Thyroid gland (tissue), 4 donors: ENCODE measurements around the gene DGKH.

Experiments used
- POLR2A ChIP-seq, 2 donors: fragments of 450-650 bp; IDR thresholded peaks; one replicate each; pipeline ENCODE4 v1.6.1; 2017; ENCODE audit warnings: antibody characterized with exemption in 2 of 2, mild to moderate bottlenecking in 2 of 2, moderate library complexity in 1 of 2
- TF ChIP-seq, protein P1 (sequence below), 6 experiments: fragments of 200-600 bp in 3 of 6; fragments of 450-650 bp in 3 of 6; sonication (generic) in 3 of 6; IDR thresholded peaks; one replicate each; pipeline ENCODE4 v1.5.1; 2016 to 2019; ENCODE audit warnings: antibody characterized with exemption in 6 of 6, mild to moderate bottlenecking in 2 of 6, inconsistent platforms in 1 of 6, moderate library complexity in 1 of 6

- TF ChIP-seq POLR2A (IDR thresholded peaks at IDR 0.05) = no peak
- TF ChIP-seq, protein P1, sequence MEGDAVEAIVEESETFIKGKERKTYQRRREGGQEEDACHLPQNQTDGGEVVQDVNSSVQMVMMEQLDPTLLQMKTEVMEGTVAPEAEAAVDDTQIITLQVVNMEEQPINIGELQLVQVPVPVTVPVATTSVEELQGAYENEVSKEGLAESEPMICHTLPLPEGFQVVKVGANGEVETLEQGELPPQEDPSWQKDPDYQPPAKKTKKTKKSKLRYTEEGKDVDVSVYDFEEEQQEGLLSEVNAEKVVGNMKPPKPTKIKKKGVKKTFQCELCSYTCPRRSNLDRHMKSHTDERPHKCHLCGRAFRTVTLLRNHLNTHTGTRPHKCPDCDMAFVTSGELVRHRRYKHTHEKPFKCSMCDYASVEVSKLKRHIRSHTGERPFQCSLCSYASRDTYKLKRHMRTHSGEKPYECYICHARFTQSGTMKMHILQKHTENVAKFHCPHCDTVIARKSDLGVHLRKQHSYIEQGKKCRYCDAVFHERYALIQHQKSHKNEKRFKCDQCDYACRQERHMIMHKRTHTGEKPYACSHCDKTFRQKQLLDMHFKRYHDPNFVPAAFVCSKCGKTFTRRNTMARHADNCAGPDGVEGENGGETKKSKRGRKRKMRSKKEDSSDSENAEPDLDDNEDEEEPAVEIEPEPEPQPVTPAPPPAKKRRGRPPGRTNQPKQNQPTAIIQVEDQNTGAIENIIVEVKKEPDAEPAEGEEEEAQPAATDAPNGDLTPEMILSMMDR (IDR thresholded peaks at IDR 0.05) = no peak
These were observed 15.8 kb downstream of the DGKH start for GRCh38 chr13:42064259-42064658.
